ENCODE measurements around the gene GSG1L. TPM values are rescaled to one million over a fixed set of nuclear protein-coding genes. Genes with fewer than 3 reads are reported as not detected.
"Not testable (repeated sequence)": the region's sequence is repeated elsewhere in the genome, so short reads cannot be mapped to it uniquely, and the experiment has no call there.

Gene GSG1L
- polyA plus RNA-seq, 2 donors = 0.12 to 0.19 TPM

- Histone ChIP-seq H3K4me3 (ENCODE audit: low read depth in 1 of 2, low read length in 2 of 2) (no peak overlapping the region), H3K27me3 (ENCODE audit: control insufficient read depth in 1 of 2, insufficient read depth in 2 of 2, low read length in 2 of 2) (no peaks in the 10 kb centered on the region), H3K36me3 (ENCODE audit: control insufficient read depth in 2 of 2, insufficient read depth in 2 of 2, low read length in 1 of 2) (peaks cover 0 to 14% of the 10 kb centered on the region in 2 donors), H3K9me3 (ENCODE audit: control insufficient read depth in 2 of 2, insufficient read depth in 1 of 2, low read depth in 1 of 2, low read length in 1 of 2) (no peaks in the 10 kb centered on the region), H3K27ac (ENCODE audit: low read depth in 2 of 2, low read length in 1 of 2) (peak overlapping the region in 1 of 2 donors; percentile 14), H3K4me1 (ENCODE audit: control insufficient read depth in 2 of 2, insufficient read depth in 2 of 2, low read length in 1 of 2) (peaks cover 2 to 6% of the 10 kb centered on the region in 2 donors)
- 80 to 89% methylated on average over 4 of the region's 4 CpGs for WGBS, 2 donors
Measured at GRCh38 chr16:27751233-27751632, 312.3 kb downstream of the GSG1L start.

- Histone ChIP-seq H3K27me3 (ENCODE audit: control insufficient read depth in 1 of 2, insufficient read depth in 2 of 2, low read length in 2 of 2) (no peaks in the 10 kb centered on the region), H3K9me3 (ENCODE audit: control insufficient read depth in 2 of 2, insufficient read depth in 1 of 2, low read depth in 1 of 2, low read length in 1 of 2) (no peaks in the 10 kb centered on the region), H3K4me1 (ENCODE audit: control insufficient read depth in 2 of 2, insufficient read depth in 2 of 2, low read length in 1 of 2) (peaks cover 2 to 6% of the 10 kb centered on the region in 2 donors), H3K36me3 (ENCODE audit: control insufficient read depth in 2 of 2, insufficient read depth in 2 of 2, low read length in 1 of 2) (peaks cover 0 to 10% of the 10 kb centered on the region in 2 donors), H3K27ac (ENCODE audit: low read depth in 2 of 2, low read length in 1 of 2) (no peak overlapping the region), H3K4me3 (ENCODE audit: low read depth in 1 of 2, low read length in 2 of 2) (no peak overlapping the region)
- WGBS, 2 donors = 97 to 98% methylated on average over 16 of the region's 16 CpGs
Measured at GRCh38 chr16:27749946-27750345, 313.6 kb downstream of the GSG1L start.

DNA sequence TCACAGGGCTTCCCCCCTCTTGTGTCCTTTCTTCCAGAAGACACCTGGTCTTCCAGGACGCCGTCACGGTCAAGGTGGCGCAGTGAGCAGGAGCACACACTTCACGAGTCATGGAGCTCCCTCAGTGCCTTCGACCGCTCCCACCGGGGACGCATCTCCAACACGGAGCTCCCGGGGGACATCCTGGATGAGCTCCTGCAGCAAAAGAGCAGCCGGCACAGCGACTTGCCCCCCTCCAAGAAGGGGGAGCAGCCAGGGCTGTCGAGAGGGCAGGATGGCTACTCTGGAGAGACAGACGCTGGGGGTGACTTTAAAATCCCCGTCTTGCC is 314.0 kb downstream of the GSG1L start:
- Histone ChIP-seq H3K27me3 (ENCODE audit: control insufficient read depth in 1 of 2, insufficient read depth in 2 of 2, low read length in 2 of 2) (no peaks in the 10 kb centered on the region), H3K27ac (ENCODE audit: low read depth in 2 of 2, low read length in 1 of 2) (no peak overlapping the region), H3K4me3 (ENCODE audit: low read depth in 1 of 2, low read length in 2 of 2) (no peak overlapping the region), H3K36me3 (ENCODE audit: control insufficient read depth in 2 of 2, insufficient read depth in 2 of 2, low read length in 1 of 2) (peaks cover 0 to 10% of the 10 kb centered on the region in 2 donors), H3K4me1 (ENCODE audit: control insufficient read depth in 2 of 2, insufficient read depth in 2 of 2, low read length in 1 of 2) (peaks cover 2 to 6% of the 10 kb centered on the region in 2 donors), H3K9me3 (ENCODE audit: control insufficient read depth in 2 of 2, insufficient read depth in 1 of 2, low read depth in 1 of 2, low read length in 1 of 2) (no peaks in the 10 kb centered on the region)
- WGBS, 2 donors = 92 to 96% methylated on average over 16 of the region's 16 CpGs

- 36 to 44% methylated on average over 12 of the region's 12 CpGs for WGBS, 2 donors
- H3K4me1 ChIP-seq (ENCODE audit: control insufficient read depth in 2 of 2, insufficient read depth in 2 of 2, low read length in 1 of 2) = peaks cover 2 to 6% of the 10 kb centered on the region in 2 donors
- H3K36me3 ChIP-seq (ENCODE audit: control insufficient read depth in 2 of 2, insufficient read depth in 2 of 2, low read length in 1 of 2) = peaks cover 0 to 10% of the 10 kb centered on the region in 2 donors
- H3K27me3 ChIP-seq (ENCODE audit: control insufficient read depth in 1 of 2, insufficient read depth in 2 of 2, low read length in 2 of 2) = no peaks in the 10 kb centered on the region
- H3K9me3 ChIP-seq (ENCODE audit: control insufficient read depth in 2 of 2, insufficient read depth in 1 of 2, low read depth in 1 of 2, low read length in 1 of 2) = no peaks in the 10 kb centered on the region
- peak overlapping the region in 1 of 2 donors; percentile 30 for H3K27ac ChIP-seq (ENCODE audit: low read depth in 2 of 2, low read length in 1 of 2)
- H3K4me3 ChIP-seq (ENCODE audit: low read depth in 1 of 2, low read length in 2 of 2) = no peak overlapping the region
Measured at GRCh38 chr16:27748868-27749546, 314.5 kb downstream of the GSG1L start.

DNA sequence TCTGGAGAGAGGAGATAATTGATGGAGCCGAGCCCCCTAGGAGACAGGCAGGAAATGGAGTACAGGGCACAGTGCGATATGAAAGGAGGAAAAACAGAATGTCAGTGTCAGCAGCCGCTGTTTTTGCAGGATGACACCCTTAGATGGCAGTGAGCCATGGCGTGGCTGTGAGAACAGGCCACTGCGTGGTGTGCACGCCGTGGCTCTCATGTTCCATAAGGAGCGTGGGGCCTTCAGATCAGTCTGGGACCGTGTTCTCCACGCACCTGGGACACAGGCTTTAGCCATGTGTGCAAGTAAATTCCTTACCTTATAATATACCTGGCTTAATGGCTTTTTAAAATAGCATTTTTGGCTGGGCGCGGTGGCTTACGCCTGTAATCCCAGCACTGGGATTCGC is 315.6 kb downstream of the GSG1L start:
- Histone ChIP-seq H3K4me1 (ENCODE audit: control insufficient read depth in 2 of 2, insufficient read depth in 2 of 2, low read length in 1 of 2) (peaks cover 2 to 6% of the 10 kb centered on the region in 2 donors), H3K4me3 (ENCODE audit: low read depth in 1 of 2, low read length in 2 of 2) (no peak overlapping the region), H3K27ac (ENCODE audit: low read depth in 2 of 2, low read length in 1 of 2) (no peak overlapping the region), H3K9me3 (ENCODE audit: control insufficient read depth in 2 of 2, insufficient read depth in 1 of 2, low read depth in 1 of 2, low read length in 1 of 2) (no peaks in the 10 kb centered on the region), H3K27me3 (ENCODE audit: control insufficient read depth in 1 of 2, insufficient read depth in 2 of 2, low read length in 2 of 2) (no peaks in the 10 kb centered on the region), H3K36me3 (ENCODE audit: control insufficient read depth in 2 of 2, insufficient read depth in 2 of 2, low read length in 1 of 2) (peaks cover 0 to 10% of the 10 kb centered on the region in 2 donors)
- 94 to 97% methylated on average over 14 of the region's 14 CpGs for WGBS, 2 donors

GRCh38 chr16:27746076-27746855 is 317.2 kb downstream of the GSG1L start:
- WGBS, 2 donors = 94% methylated on average over 18 of the region's 18 CpGs
- Histone ChIP-seq H3K27me3 (ENCODE audit: control insufficient read depth in 1 of 2, insufficient read depth in 2 of 2, low read length in 2 of 2) (no peaks in the 10 kb centered on the region), H3K4me1 (ENCODE audit: control insufficient read depth in 2 of 2, insufficient read depth in 2 of 2, low read length in 1 of 2) (peaks cover 2 to 8% of the 10 kb centered on the region in 2 donors), H3K4me3 (ENCODE audit: low read depth in 1 of 2, low read length in 2 of 2) (no peak overlapping the region), H3K36me3 (ENCODE audit: control insufficient read depth in 2 of 2, insufficient read depth in 2 of 2, low read length in 1 of 2) (peaks cover 0 to 8% of the 10 kb centered on the region in 2 donors), H3K9me3 (ENCODE audit: control insufficient read depth in 2 of 2, insufficient read depth in 1 of 2, low read depth in 1 of 2, low read length in 1 of 2) (no peaks in the 10 kb centered on the region), H3K27ac (ENCODE audit: low read depth in 2 of 2, low read length in 1 of 2) (no peak overlapping the region)

GRCh38 chr16:27745348-27745747 is 318.2 kb downstream of the GSG1L start:
- H3K27ac ChIP-seq (ENCODE audit: low read depth in 2 of 2, low read length in 1 of 2) = no peak overlapping the region
- H3K27me3 ChIP-seq (ENCODE audit: control insufficient read depth in 1 of 2, insufficient read depth in 2 of 2, low read length in 2 of 2) = no peaks in the 10 kb centered on the region
- WGBS, 2 donors = 86 to 92% methylated on average over 3 of the region's 3 CpGs
- no peak overlapping the region for H3K4me3 ChIP-seq (ENCODE audit: low read depth in 1 of 2, low read length in 2 of 2)
- no peaks in the 10 kb centered on the region for H3K9me3 ChIP-seq (ENCODE audit: control insufficient read depth in 2 of 2, insufficient read depth in 1 of 2, low read depth in 1 of 2, low read length in 1 of 2)
- peaks cover 0 to 11% of the 10 kb centered on the region in 2 donors for H3K36me3 ChIP-seq (ENCODE audit: control insufficient read depth in 2 of 2, insufficient read depth in 2 of 2, low read length in 1 of 2)
- peaks cover 2 to 8% of the 10 kb centered on the region in 2 donors for H3K4me1 ChIP-seq (ENCODE audit: control insufficient read depth in 2 of 2, insufficient read depth in 2 of 2, low read length in 1 of 2)

DNA sequence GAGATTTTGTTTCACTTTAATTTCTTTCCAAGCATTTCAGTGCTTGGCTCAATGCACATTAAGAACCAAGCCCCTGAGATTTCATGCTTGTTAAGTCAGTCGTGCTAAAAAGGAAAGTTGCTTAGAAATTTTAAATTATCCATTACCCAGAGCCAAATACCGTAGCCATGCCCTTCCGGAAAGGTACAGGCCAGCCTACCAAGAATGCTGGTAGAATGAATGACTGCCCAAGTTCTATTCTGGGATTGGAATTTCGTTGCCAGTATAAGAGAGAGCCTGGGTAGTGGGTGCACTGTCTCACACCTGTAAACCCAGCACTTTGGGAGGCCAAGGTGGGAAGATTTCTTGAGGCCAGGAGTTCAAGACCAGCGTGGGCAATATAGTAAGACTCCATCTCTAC is 319.6 kb downstream of the GSG1L start:
- Histone ChIP-seq H3K4me1 (ENCODE audit: control insufficient read depth in 2 of 2, insufficient read depth in 2 of 2, low read length in 1 of 2) (peaks cover 0 to 4% of the 10 kb centered on the region in 2 donors), H3K27ac (ENCODE audit: low read depth in 2 of 2, low read length in 1 of 2) (no peak overlapping the region), H3K9me3 (ENCODE audit: control insufficient read depth in 2 of 2, insufficient read depth in 1 of 2, low read depth in 1 of 2, low read length in 1 of 2) (no peaks in the 10 kb centered on the region), H3K36me3 (ENCODE audit: control insufficient read depth in 2 of 2, insufficient read depth in 2 of 2, low read length in 1 of 2) (peaks cover 0 to 4% of the 10 kb centered on the region in 2 donors), H3K27me3 (ENCODE audit: control insufficient read depth in 1 of 2, insufficient read depth in 2 of 2, low read length in 2 of 2) (no peaks in the 10 kb centered on the region), H3K4me3 (ENCODE audit: low read depth in 1 of 2, low read length in 2 of 2) (no peak overlapping the region)
- WGBS, 2 donors = 74 to 81% methylated on average over 5 of the region's 5 CpGs

DNA sequence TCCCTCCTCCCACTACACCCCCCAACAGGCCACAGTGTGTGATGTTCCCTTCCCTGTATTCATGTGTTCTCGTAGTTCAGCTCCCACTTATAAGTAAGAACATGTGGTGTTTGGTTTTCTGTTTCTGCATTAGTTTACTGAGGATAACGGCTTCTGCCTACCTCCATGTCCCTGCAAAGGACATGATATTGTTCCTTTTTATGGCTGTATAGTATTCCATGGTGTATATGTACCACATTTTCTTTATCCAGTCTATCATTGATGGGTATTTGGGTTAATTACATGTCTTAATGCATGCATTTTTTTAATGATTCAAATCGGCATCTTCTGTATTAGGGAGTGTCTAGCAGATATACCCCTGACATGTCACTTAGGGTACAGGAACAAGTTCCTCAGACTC is 320.5 kb downstream of the GSG1L start:
- not testable (repeated sequence) for H3K36me3 ChIP-seq (ENCODE audit: control insufficient read depth in 2 of 2, insufficient read depth in 2 of 2, low read length in 1 of 2); H3K9me3 ChIP-seq (ENCODE audit: control insufficient read depth in 2 of 2, insufficient read depth in 1 of 2, low read depth in 1 of 2, low read length in 1 of 2); H3K4me3 ChIP-seq (ENCODE audit: low read depth in 1 of 2, low read length in 2 of 2); H3K27me3 ChIP-seq (ENCODE audit: control insufficient read depth in 1 of 2, insufficient read depth in 2 of 2, low read length in 2 of 2); H3K4me1 ChIP-seq (ENCODE audit: control insufficient read depth in 2 of 2, insufficient read depth in 2 of 2, low read length in 1 of 2)
- 96 to 99% methylated on average over 3 of the region's 3 CpGs for WGBS, 2 donors
- H3K27ac ChIP-seq (ENCODE audit: low read depth in 2 of 2, low read length in 1 of 2) = peak overlapping the region in 1 of 2 donors; percentile 21

All from esophagus (tissue), 2 donors.